AG10803 (cell line): ENCODE measurements around the gene PRPF39.
"Not testable (repeated sequence)": the region's sequence is repeated elsewhere in the genome, so short reads cannot be mapped to it uniquely, and the experiment has no call there.

Experiments
- DNase-seq: peaks from one replicate; pipeline ENCODE4 v3.0.0; 2010; ENCODE audit warnings: low read depth
- H3K4me3 ChIP-seq: 2 replicates; pipeline ENCODE4 v1.5.1; 2011; ENCODE audit warnings: mild to moderate bottlenecking, low read length, control low read depth
- TF ChIP-seq, protein P1 (sequence below): conservative IDR thresholded peaks from 2 replicates; pipeline ENCODE4 v1.5.1; 2011; ENCODE audit warnings: mild to moderate bottlenecking, low read length, control low read depth, inconsistent platforms

PRPF39 gene

DNA sequence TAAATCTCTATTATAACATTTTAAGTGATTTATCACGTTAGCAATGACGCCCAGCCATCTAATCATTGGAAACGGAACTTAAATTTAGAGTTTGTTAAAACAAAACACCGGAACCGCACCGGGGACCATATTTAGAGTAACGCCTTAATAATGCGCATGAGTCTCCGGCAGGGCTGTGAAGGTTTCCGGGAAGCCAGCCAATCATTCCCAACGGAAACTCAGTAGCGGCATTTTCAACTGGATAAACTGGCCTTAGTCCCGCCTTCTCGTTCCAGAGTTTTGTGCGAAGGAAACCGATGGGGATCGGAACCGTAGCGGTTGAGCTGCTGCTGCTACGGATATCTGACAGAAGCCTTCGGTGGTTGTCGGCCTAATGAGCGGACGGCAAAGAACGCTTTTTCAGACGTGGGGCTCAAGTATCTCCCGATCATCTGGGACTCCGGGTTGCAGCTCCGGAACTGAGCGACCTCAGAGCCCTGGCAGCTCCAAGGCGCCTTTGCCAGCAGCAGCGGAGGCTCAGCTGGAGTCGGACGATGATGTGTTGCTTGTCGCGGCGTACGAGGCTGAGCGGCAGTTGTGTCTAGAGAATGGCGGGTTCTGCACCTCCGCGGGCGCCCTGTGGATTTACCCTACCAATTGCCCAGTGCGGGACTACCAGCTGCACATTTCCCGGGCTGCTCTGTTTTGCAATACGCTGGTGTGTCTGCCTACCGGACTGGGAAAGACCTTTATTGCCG lies 51.9 kb downstream of the PRPF39 start, which contains the start of gene FANCM:
FANCM (plus strand) TSS at position 272 of the 737 bp plus-strand sequence; CDS start at position 374, 102 bp downstream.
- TF ChIP-seq, protein P1, sequence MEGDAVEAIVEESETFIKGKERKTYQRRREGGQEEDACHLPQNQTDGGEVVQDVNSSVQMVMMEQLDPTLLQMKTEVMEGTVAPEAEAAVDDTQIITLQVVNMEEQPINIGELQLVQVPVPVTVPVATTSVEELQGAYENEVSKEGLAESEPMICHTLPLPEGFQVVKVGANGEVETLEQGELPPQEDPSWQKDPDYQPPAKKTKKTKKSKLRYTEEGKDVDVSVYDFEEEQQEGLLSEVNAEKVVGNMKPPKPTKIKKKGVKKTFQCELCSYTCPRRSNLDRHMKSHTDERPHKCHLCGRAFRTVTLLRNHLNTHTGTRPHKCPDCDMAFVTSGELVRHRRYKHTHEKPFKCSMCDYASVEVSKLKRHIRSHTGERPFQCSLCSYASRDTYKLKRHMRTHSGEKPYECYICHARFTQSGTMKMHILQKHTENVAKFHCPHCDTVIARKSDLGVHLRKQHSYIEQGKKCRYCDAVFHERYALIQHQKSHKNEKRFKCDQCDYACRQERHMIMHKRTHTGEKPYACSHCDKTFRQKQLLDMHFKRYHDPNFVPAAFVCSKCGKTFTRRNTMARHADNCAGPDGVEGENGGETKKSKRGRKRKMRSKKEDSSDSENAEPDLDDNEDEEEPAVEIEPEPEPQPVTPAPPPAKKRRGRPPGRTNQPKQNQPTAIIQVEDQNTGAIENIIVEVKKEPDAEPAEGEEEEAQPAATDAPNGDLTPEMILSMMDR: no peak; the same call in 1 of the 2 replicates
- DNase-seq: peak; percentile 97
- H3K4me3 ChIP-seq: peak within 1 kb of the TSS; percentile 93

DNA sequence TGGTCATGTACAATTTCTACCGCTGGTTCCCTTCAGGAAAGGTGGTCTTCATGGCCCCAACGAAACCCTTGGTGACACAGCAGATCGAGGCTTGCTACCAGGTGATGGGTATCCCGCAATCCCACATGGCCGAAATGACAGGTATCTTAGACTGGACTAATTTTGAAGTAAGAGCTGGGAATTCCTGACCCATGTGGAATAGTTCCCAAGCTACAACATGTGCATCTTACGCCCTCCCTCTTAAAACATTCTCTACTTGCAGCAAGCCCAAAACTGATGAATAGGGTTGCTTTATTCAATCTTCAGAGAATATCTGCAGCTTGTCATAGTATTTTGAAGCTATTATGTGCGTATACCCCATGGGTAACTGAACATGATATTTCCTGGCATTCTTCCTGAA lies 52.5 kb downstream of the PRPF39 start:
- TF ChIP-seq, protein P1: no peak
- H3K4me3 ChIP-seq: peak overlapping the region; percentile 93
- DNase-seq: no peak

DNA sequence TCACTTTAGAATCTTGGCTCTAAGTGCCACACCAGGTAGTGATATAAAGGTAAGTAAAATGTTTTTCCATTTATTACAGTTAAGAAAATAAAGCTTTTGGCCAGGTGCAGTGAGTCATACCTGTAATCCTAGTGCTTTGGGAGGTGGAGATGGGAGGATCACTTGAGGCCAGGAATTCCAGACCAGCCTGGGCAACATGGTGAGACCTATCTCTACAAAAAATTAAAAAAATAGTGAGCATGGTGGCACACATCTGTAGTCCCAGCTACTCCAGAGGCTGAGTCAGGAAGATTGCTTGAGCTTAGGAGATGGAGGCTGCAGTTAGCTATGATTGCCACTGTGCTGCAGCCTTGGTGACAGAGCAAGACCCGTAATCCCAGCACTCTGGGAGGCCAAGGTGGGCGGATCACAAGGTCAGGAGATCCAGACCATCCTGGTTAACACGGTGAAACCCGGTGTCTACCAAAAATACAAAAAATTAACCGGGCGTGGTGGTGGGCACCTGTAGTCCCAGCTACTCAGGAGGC lies 56.8 kb downstream of the PRPF39 start:
- DNase-seq: no peak
- TF ChIP-seq, protein P1: no peak
- H3K4me3 ChIP-seq: no peak overlapping the region

- DNase-seq: not testable (repeated sequence)
These were observed 58.2 kb downstream of the PRPF39 start for GRCh38 chr14:45142083-45142482.

GRCh38 chr14:45144658-45145057 lies 60.7 kb downstream of the PRPF39 start:
- TF ChIP-seq, protein P1: no peak
- no peak for DNase-seq
- H3K4me3 ChIP-seq: no peak overlapping the region

More at GRCh38 chr14:45142083-45142482, 58.2 kb downstream of the PRPF39 start:
- H3K4me3 ChIP-seq: not testable (repeated sequence)

GRCh38 chr14:45145214-45145613 lies 61.3 kb downstream of the PRPF39 start:
- no peak for DNase-seq
- TF ChIP-seq, protein P1: no peak
- H3K4me3 ChIP-seq: no peak overlapping the region

DNA sequence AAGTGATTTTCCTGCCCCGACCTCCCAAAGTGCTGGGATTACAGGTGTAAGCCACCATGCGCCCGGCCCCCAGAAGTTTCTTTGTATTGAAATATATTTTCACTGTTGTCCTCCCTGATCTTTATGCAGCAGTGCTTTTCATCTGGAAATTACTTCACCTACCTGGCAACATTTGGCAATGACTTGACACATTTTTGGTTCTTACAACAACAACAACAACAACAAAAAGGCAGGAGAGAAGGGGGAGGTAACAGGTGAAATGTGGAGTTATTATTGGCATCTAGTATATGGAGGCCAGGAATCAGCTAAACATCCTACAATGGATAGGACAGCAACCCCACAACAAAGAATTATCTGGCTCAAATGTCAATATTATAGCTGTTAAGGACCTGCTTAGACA lies 65.7 kb downstream of the PRPF39 start:
- no peak overlapping the region for H3K4me3 ChIP-seq
- TF ChIP-seq, protein P1: no peak
- no peak for DNase-seq
